MM.1S (cell line): ENCODE measurements around the gene BPTF.

Source experiments
- CTCF ChIP-seq: fragments of 300-600 bp; sonication (generic); IDR thresholded peaks from 2 replicates; pipeline ENCODE4 v1.5.1; 2016; ENCODE audit warnings: antibody characterized with exemption, low read length, mixed read lengths
- EZH2phosphoT487 ChIP-seq: fragments of 300-600 bp; sonication (generic); IDR thresholded peaks from 2 replicates; pipeline ENCODE4 v1.6.1; 2018; ENCODE audit warnings: antibody characterized with exemption, low read length

- TF ChIP-seq EZH2phosphoT487 (no peak), CTCF (no peak)
Measured at GRCh38 chr17:67881083-67881482, 55.8 kb downstream of the BPTF start.
